CD8-positive, alpha-beta memory T cell (primary cell): ENCODE data around the gene GOLGA6L24. TPM values are rescaled to one million over a fixed set of nuclear protein-coding genes. Genes with fewer than 3 reads are reported as not detected.
"Not testable (repeated sequence)": the region's sequence is repeated elsewhere in the genome, so short reads cannot be mapped to it uniquely, and the experiment has no call there.

Experiments
- CTCF ChIA-PET: fragments of 350-600 bp; sonication (Branson Sonifier 250); formaldehyde crosslinking; loops from one replicate; lab custom pipeline; 2021; ENCODE audit warnings: antibody characterized with exemption; lab: Charles Lee
- POLR2A ChIA-PET: fragments of 350-600 bp; sonication (Branson Sonifier 250); formaldehyde crosslinking; loops from one replicate; lab custom pipeline; 2021; ENCODE audit warnings: antibody characterized with exemption; lab: Charles Lee
- DNase-seq, 5 donors: peaks; one replicate each; pipeline versions ENCODE4 v3.0.0 to v3.0.0-alpha.2; 2020 to 2022; ENCODE audit warnings: mixed read lengths in 1 of 5
- H3K27ac ChIP-seq: one replicate; pipeline ENCODE4 v1.7.0; 2013; ENCODE audit warnings: low read depth, mild to moderate bottlenecking, low read length, moderate library complexity
- H3K27me3 ChIP-seq: 2 replicates; pipeline ENCODE4 v1.7.0; 2013; ENCODE audit warnings: low read length, mild to moderate bottlenecking; ENCODE audit not compliant: insufficient read depth, poor library complexity, severe bottlenecking
- H3K36me3 ChIP-seq: 2 replicates; pipeline ENCODE4 v1.7.0; 2013; ENCODE audit warnings: mild to moderate bottlenecking, low read length, moderate library complexity; ENCODE audit not compliant: insufficient read depth
- H3K4me1 ChIP-seq: 2 replicates; pipeline ENCODE4 v1.7.0; 2013; ENCODE audit warnings: mild to moderate bottlenecking, low read length, moderate library complexity; ENCODE audit not compliant: insufficient read depth
- H3K4me3 ChIP-seq: 2 replicates; pipeline ENCODE4 v1.7.0; 2013; ENCODE audit warnings: mild to moderate bottlenecking, low read length
- H3K9me3 ChIP-seq: 2 replicates; pipeline ENCODE4 v1.7.0; 2013; ENCODE audit warnings: mild to moderate bottlenecking, low read length
- H3K27ac Mint-ChIP-seq, 8 donors: one replicate each; pipeline ENCODE4 v1.8.0; 2020 to 2021; ENCODE audit warnings: mixed read lengths in 8 of 8, mild to moderate bottlenecking in 6 of 8, inconsistent platforms in 3 of 8, moderate library complexity in 3 of 8
- H3K27me3 Mint-ChIP-seq, 2 donors: one replicate each; pipeline ENCODE4 v1.8.0; 2020 to 2021; ENCODE audit warnings: mixed read lengths in 2 of 2, mild to moderate bottlenecking in 1 of 2, moderate library complexity in 1 of 2
- H3K36me3 Mint-ChIP-seq, 3 donors: one replicate each; pipeline ENCODE4 v1.8.0; 2020 to 2021; ENCODE audit warnings: mixed read lengths in 3 of 3, inconsistent platforms in 1 of 3, mild to moderate bottlenecking in 1 of 3
- H3K4me1 Mint-ChIP-seq, 3 donors: one replicate each; pipeline ENCODE4 v1.8.0; 2020 to 2021; ENCODE audit warnings: mixed read lengths in 3 of 3, inconsistent platforms in 1 of 3, mild to moderate bottlenecking in 1 of 3
- H3K4me3 Mint-ChIP-seq, 7 donors: one replicate each; pipeline ENCODE4 v1.8.0; 2020 to 2021; ENCODE audit warnings: mixed read lengths in 7 of 7, mild to moderate bottlenecking in 6 of 7, moderate library complexity in 4 of 7, inconsistent platforms in 2 of 7
- H3K9me3 Mint-ChIP-seq, 5 donors: one replicate each; pipeline ENCODE4 v1.8.0; 2020 to 2022; ENCODE audit warnings: mixed read lengths in 5 of 5, mild to moderate bottlenecking in 3 of 5, moderate library complexity in 2 of 5, inconsistent platforms in 1 of 5
- polyA plus RNA-seq: library from polyadenylated mRNA; unstranded; fragments of 300-500 nt; fragmentation: Illumina TruSeq; gene quantifications from one replicate; pipeline ENCODE4 v1.2.3, GENCODE V29; 2021
- total RNA-seq, 2 experiments: library from RNA; stranded (reverse); gene quantifications; one replicate each; pipeline ENCODE4 v1.2.3, GENCODE V29; 2021

GOLGA6L24 gene
- total RNA-seq (not detected), polyA plus RNA-seq (not detected)

- H3K27ac ChIP-seq, H3K27me3 ChIP-seq, H3K27ac Mint-ChIP-seq, POLR2A ChIA-PET, H3K9me3 ChIP-seq, H3K4me1 Mint-ChIP-seq, DNase-seq, H3K9me3 Mint-ChIP-seq, H3K4me3 ChIP-seq, H3K27me3 Mint-ChIP-seq, H3K4me3 Mint-ChIP-seq, H3K36me3 ChIP-seq, H3K36me3 Mint-ChIP-seq, CTCF ChIA-PET, H3K4me1 ChIP-seq: not testable (repeated sequence)
Observed at GRCh38 chr15:28357984-28358383, at the start of gene GOLGA6L24. Gene GOLGA6L24, minus strand, starts transcription at chr15:28358084. Its CDS starts 61 bp downstream, at chr15:28358023.

- POLR2A ChIA-PET, H3K9me3 Mint-ChIP-seq, DNase-seq, H3K4me3 ChIP-seq, H3K4me1 ChIP-seq, H3K9me3 ChIP-seq, H3K27me3 Mint-ChIP-seq, H3K4me1 Mint-ChIP-seq, H3K4me3 Mint-ChIP-seq, H3K27ac Mint-ChIP-seq, CTCF ChIA-PET, H3K27ac ChIP-seq, H3K36me3 Mint-ChIP-seq, H3K27me3 ChIP-seq, H3K36me3 ChIP-seq: not testable (repeated sequence)
Observed at GRCh38 chr15:28402774-28403435, 45.0 kb upstream of the GOLGA6L24 start.

- H3K36me3 Mint-ChIP-seq, H3K4me1 ChIP-seq, H3K9me3 ChIP-seq, H3K36me3 ChIP-seq, CTCF ChIA-PET, H3K27ac ChIP-seq, H3K4me1 Mint-ChIP-seq, H3K9me3 Mint-ChIP-seq, H3K4me3 Mint-ChIP-seq, H3K27me3 Mint-ChIP-seq, H3K27ac Mint-ChIP-seq, DNase-seq, H3K27me3 ChIP-seq, POLR2A ChIA-PET, H3K4me3 ChIP-seq: not testable (repeated sequence)
Observed at GRCh38 chr15:28396022-28396421, 38.1 kb upstream of the GOLGA6L24 start.

- H3K27me3 Mint-ChIP-seq, H3K27ac Mint-ChIP-seq, H3K27me3 ChIP-seq, H3K4me1 Mint-ChIP-seq, H3K27ac ChIP-seq, H3K9me3 ChIP-seq, H3K4me3 ChIP-seq, H3K9me3 Mint-ChIP-seq, H3K4me1 ChIP-seq, POLR2A ChIA-PET, H3K36me3 Mint-ChIP-seq, H3K36me3 ChIP-seq, DNase-seq, CTCF ChIA-PET, H3K4me3 Mint-ChIP-seq: not testable (repeated sequence)
Observed at GRCh38 chr15:28380053-28380452, 22.2 kb upstream of the GOLGA6L24 start.

GRCh38 chr15:28378364-28378763, 20.5 kb upstream of the GOLGA6L24 start, which contains the start of gene GOLGA8F:
Gene GOLGA8F, plus strand, starts transcription at chr15:28378664. Its CDS starts 98 bp downstream, at chr15:28378762.
- CTCF ChIA-PET, DNase-seq, H3K27me3 Mint-ChIP-seq, H3K27me3 ChIP-seq, H3K4me3 ChIP-seq, H3K4me3 Mint-ChIP-seq, H3K36me3 Mint-ChIP-seq, H3K27ac Mint-ChIP-seq, H3K36me3 ChIP-seq, POLR2A ChIA-PET, H3K27ac ChIP-seq, H3K9me3 Mint-ChIP-seq, H3K4me1 Mint-ChIP-seq, H3K4me1 ChIP-seq, H3K9me3 ChIP-seq: not testable (repeated sequence)

- H3K4me1 Mint-ChIP-seq, DNase-seq, H3K27me3 Mint-ChIP-seq, H3K27ac ChIP-seq, H3K27me3 ChIP-seq, H3K9me3 Mint-ChIP-seq, H3K36me3 ChIP-seq, CTCF ChIA-PET, H3K36me3 Mint-ChIP-seq, H3K4me3 ChIP-seq, H3K9me3 ChIP-seq, POLR2A ChIA-PET, H3K4me1 ChIP-seq, H3K4me3 Mint-ChIP-seq, H3K27ac Mint-ChIP-seq: not testable (repeated sequence)
Observed at GRCh38 chr15:28365502-28365901, 7.6 kb upstream of the GOLGA6L24 start.

- H3K4me1 ChIP-seq, CTCF ChIA-PET, H3K9me3 Mint-ChIP-seq, H3K27me3 Mint-ChIP-seq, H3K4me3 ChIP-seq, H3K9me3 ChIP-seq, DNase-seq, H3K27me3 ChIP-seq, H3K27ac ChIP-seq, POLR2A ChIA-PET, H3K36me3 Mint-ChIP-seq, H3K36me3 ChIP-seq: not testable (repeated sequence)
- peaks cover 0 to 13% (median 10%) of the 10 kb centered on the region in 3 donors for H3K4me1 Mint-ChIP-seq
- H3K4me3 Mint-ChIP-seq: peak within 1 kb of the TSS; percentile 92 to 100 (median 97)
- H3K27ac Mint-ChIP-seq: peak within 1 kb of the TSS; percentile 76 to 97 (median 92)
Observed at GRCh38 chr15:28322129-28322588, 35.7 kb downstream of the GOLGA6L24 start, which contains the start of gene HERC2. Gene HERC2, minus strand, starts transcription at chr15:28322179. Its CDS starts 746 bp downstream, at chr15:28321433.

- H3K9me3 Mint-ChIP-seq, H3K4me1 ChIP-seq, H3K27me3 Mint-ChIP-seq, CTCF ChIA-PET, H3K27ac ChIP-seq, H3K4me3 ChIP-seq, POLR2A ChIA-PET, H3K36me3 ChIP-seq, H3K9me3 ChIP-seq, H3K27me3 ChIP-seq: not testable (repeated sequence)
- Mint-ChIP-seq H3K4me1 (peaks cover 0 to 13% (median 10%) of the 10 kb centered on the region in 3 donors), H3K4me3 (peak overlapping the region; percentile 92 to 100 (median 97)), H3K27ac (peak overlapping the region; percentile 76 to 97 (median 92)), H3K36me3 (peaks cover 4 to 11% (median 5%) of the 10 kb centered on the region in 3 donors)
- DNase-seq: peak in 2 of 5 donors; percentile 11 to 18
Observed at GRCh38 chr15:28321358-28322078, 36.4 kb downstream of the GOLGA6L24 start.
